Spleen (tissue), 7 donors: ENCODE results near the gene PRAMEF12.

Experiments
- CTCF ChIP-seq, 11 experiments: fragments of 200-600 bp in 7 of 11; fragments of 450-650 bp in 4 of 11; sonication (generic) in 4 of 11; IDR thresholded peaks in 8 of 11; conservative IDR thresholded peaks in 3 of 11; 1 replicate in 7 of 11; 2 replicates in 4 of 11; pipeline versions ENCODE4 v1.4.0 to v1.8.0; 2016 to 2021; ENCODE audit warnings: antibody characterized with exemption in 11 of 11, inconsistent platforms in 4 of 11, mild to moderate bottlenecking in 1 of 11
- POLR2A ChIP-seq, 3 donors: fragments of 450-650 bp; IDR thresholded peaks; one replicate each; pipeline ENCODE4 v1.5.1; 2017; ENCODE audit warnings: antibody characterized with exemption in 3 of 3, mild to moderate bottlenecking in 1 of 3
- POLR2AphosphoS5 ChIP-seq, 3 donors: sonication (generic); formaldehyde crosslinking; IDR thresholded peaks; one replicate each; pipeline ENCODE4 v1.5.1; 2017; ENCODE audit warnings: antibody characterized with exemption in 3 of 3
- donor health status: DM: no; HTN: no; CAD: no; lungs with moderate emphysema.
- donor health status: DM: no; HTN: no; CAD: no.
- donor health status: DM: no; HTN: no; CAD: no.

- no peak for TF ChIP-seq CTCF (IDR thresholded peaks at IDR 0.05 in 8 of 11, conservative IDR thresholded peaks at IDR 0.05 in 3 of 11)
- no peak for TF ChIP-seq POLR2A (IDR thresholded peaks at IDR 0.05)
- no peak for TF ChIP-seq POLR2AphosphoS5 (IDR thresholded peaks at IDR 0.05)
These were observed 37.3 kb downstream of the PRAMEF12 start for GRCh38 chr1:12810691-12811408.
